Neutrophil (primary cell): ENCODE results near the gene TCP1.

Experiments used
- H3K27ac ChIP-seq: fragments of 200-600 bp; sonication (generic); 2 replicates; pipeline ENCODE4 v1.5.1; 2016; ENCODE audit warnings: mild to moderate bottlenecking, moderate library complexity
- H3K27me3 ChIP-seq: fragments of 200-600 bp; sonication (generic); 2 replicates; pipeline ENCODE4 v1.6.0; 2016; ENCODE audit warnings: mild to moderate bottlenecking
- H3K36me3 ChIP-seq: fragments of 200-600 bp; sonication (generic); 2 replicates; pipeline ENCODE4 v1.5.1; 2017
- H3K4me1 ChIP-seq, 2 experiments: fragments of 200-600 bp in 1 of 2; sonication (generic) in 1 of 2; 1 replicate in 1 of 2; 2 replicates in 1 of 2; pipeline versions ENCODE4 v1.5.1 to v1.6.1; 2013 to 2016; ENCODE audit warnings: low read depth in 1 of 2, low read length in 1 of 2, mild to moderate bottlenecking in 1 of 2, moderate library complexity in 1 of 2; ENCODE audit not compliant: control insufficient read depth in 1 of 2, insufficient read depth in 1 of 2
- H3K4me3 ChIP-seq, 2 experiments: fragments of 200-600 bp in 1 of 2; sonication (generic) in 1 of 2; 1 replicate in 1 of 2; 2 replicates in 1 of 2; pipeline ENCODE4 v1.5.1; 2013 to 2016; ENCODE audit warnings: low read depth in 1 of 2, low read length in 1 of 2, mild to moderate bottlenecking in 1 of 2, moderate library complexity in 1 of 2
- H3K9me3 ChIP-seq: fragments of 200-600 bp; sonication (generic); 2 replicates; pipeline ENCODE4 v1.5.1; 2016
- TF ChIP-seq, protein P1 (sequence below): fragments of 200-600 bp; sonication (generic); IDR thresholded peaks from 2 replicates; pipeline ENCODE4 v1.5.1; 2016; ENCODE audit warnings: antibody characterized with exemption

The TCP1 gene

DNA sequence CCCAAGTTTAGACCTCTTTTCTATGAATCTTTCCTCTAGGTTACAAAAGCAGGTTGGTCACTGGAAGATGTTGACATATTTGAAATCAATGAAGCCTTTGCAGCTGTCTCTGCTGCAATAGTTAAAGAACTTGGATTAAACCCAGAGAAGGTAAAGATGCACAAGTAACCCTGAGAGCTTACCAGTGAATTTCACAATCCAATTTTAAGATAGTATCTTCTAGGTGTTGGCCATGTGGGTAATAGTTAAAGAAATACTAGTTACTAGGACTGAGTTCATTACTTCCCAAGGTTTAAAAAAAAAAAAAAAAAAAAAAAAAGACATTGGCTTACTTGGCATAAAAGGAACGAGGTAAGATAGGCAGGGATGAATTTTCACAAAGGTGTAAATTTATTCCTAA lies 11.3 kb downstream of the TCP1 start:
- Histone ChIP-seq H3K36me3 (peaks cover 62% of the 10 kb centered on the region), H3K4me3 (no peak overlapping the region), H3K9me3 (no peaks in the 10 kb centered on the region), H3K27me3 (no peaks in the 10 kb centered on the region), H3K27ac (no peak overlapping the region), H3K4me1 (no peaks in the 10 kb centered on the region)
- TF ChIP-seq, protein P1, sequence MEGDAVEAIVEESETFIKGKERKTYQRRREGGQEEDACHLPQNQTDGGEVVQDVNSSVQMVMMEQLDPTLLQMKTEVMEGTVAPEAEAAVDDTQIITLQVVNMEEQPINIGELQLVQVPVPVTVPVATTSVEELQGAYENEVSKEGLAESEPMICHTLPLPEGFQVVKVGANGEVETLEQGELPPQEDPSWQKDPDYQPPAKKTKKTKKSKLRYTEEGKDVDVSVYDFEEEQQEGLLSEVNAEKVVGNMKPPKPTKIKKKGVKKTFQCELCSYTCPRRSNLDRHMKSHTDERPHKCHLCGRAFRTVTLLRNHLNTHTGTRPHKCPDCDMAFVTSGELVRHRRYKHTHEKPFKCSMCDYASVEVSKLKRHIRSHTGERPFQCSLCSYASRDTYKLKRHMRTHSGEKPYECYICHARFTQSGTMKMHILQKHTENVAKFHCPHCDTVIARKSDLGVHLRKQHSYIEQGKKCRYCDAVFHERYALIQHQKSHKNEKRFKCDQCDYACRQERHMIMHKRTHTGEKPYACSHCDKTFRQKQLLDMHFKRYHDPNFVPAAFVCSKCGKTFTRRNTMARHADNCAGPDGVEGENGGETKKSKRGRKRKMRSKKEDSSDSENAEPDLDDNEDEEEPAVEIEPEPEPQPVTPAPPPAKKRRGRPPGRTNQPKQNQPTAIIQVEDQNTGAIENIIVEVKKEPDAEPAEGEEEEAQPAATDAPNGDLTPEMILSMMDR, result no peak

DNA sequence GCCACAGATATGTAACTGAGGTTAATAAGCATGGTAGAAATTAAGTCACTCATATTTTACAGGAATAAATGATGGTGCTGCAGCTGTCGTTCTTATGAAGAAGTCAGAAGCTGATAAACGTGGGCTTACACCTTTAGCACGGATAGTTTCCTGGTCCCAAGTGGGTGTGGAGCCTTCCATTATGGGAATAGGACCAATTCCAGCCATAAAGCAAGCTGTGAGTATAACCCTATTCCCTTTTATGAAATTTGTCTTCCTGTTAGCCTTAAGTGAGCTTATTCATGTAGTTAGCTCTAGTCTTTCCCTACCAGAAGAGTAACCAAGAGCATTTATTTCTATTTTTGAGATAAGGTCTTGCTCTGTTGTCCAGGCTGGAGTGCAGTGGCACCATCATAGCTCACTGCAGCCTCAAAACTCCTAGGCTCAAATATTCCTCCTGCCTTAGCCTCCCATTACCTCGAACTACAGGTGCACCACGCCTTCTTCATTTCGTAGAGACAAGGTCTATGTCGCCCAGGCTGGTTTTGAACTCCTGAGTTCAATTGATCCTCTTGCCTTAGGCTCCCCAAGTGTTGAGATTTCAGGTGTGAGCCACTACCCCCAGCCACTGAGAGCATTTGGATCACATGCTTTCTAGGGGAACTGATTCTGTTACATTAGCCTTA lies 12.0 kb downstream of the TCP1 start:
- TF ChIP-seq, protein P1, result no peak
- Histone ChIP-seq H3K27ac (no peak overlapping the region), H3K27me3 (no peaks in the 10 kb centered on the region), H3K9me3 (no peaks in the 10 kb centered on the region), H3K4me1 (no peaks in the 10 kb centered on the region), H3K4me3 (no peak overlapping the region), H3K36me3 (peaks cover 55% of the 10 kb centered on the region)

DNA sequence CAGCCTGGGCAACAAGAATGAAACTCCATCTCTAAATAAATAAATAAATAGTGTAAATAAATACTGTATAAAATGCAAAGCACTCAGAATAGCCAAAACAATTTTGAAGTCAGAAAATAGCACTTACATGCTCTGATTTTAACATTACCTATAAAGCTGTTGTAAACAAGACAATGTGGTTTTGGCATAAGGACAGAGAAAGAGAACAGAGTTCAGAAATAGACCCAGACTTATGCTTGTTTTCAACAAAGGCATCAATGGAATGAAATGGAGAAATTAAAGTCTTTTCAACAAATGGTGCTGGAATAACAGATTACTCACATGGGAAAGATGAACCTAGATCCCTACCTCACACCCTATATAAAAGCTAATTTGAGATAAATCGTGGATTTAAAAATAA lies 17.2 kb downstream of the TCP1 start:
- TF ChIP-seq, protein P1, result no peak
- Histone ChIP-seq H3K27me3 (no peaks in the 10 kb centered on the region), H3K9me3 (no peaks in the 10 kb centered on the region), H3K36me3 (peaks cover 21% of the 10 kb centered on the region), H3K4me3 (no peak overlapping the region), H3K4me1 (no peaks in the 10 kb centered on the region), H3K27ac (no peak overlapping the region)

DNA sequence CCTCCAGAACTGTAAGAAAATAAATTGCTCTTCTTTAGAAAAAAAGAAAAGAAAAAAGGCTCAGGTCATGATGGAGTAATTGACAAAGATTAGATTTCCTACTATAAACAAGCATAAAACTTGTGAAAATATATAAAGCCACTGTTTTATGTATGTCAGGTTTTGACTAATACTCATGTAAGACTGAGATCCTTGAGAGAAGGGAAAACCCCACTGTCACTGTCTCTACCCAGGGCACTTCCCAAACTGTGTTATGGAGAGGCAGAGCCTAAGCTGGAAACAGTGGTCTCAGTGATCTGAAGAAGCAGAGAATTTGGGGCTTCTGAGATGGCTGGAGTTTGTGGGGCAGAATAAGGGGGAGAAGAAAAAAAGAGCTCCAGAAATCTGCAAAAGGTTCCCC lies 19.9 kb downstream of the TCP1 start:
- H3K27ac ChIP-seq, result no peak overlapping the region
- H3K27me3 ChIP-seq, result no peaks in the 10 kb centered on the region
- no peaks in the 10 kb centered on the region for H3K9me3 ChIP-seq
- H3K4me3 ChIP-seq, result no peak overlapping the region
- TF ChIP-seq, protein P1, result no peak
- peaks cover 23% of the 10 kb centered on the region for H3K36me3 ChIP-seq
- no peaks in the 10 kb centered on the region for H3K4me1 ChIP-seq

DNA sequence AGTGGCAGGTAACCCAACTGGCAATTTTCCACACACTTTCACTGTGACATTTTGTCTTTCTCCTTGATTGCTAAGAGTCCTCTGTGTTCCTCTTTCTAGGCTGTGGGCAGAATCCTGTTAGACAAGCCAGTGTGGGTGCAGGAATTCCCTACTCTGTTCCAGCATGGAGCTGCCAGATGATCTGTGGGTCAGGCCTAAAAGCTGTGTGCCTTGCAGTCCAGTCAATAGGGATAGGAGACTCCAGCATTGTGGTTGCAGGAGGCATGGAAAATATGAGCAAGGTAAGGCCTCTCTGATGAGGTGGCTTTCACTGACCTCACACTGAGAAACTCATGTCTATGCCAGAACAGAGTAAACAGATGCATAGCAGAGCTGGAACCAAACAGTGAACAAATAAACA lies 22.5 kb downstream of the TCP1 start:
- no peak overlapping the region for H3K4me3 ChIP-seq
- H3K36me3 ChIP-seq, result peaks cover 23% of the 10 kb centered on the region
- H3K27me3 ChIP-seq, result no peaks in the 10 kb centered on the region
- no peak overlapping the region for H3K27ac ChIP-seq
- TF ChIP-seq, protein P1, result no peak
- H3K9me3 ChIP-seq, result no peaks in the 10 kb centered on the region
- H3K4me1 ChIP-seq, result peaks cover 8 to 9% of the 10 kb centered on the region in 2 experiments
